ENCODE measurements around the gene TCERG1L. TPM values are rescaled to one million over a fixed set of nuclear protein-coding genes. Genes with fewer than 3 reads are reported as not detected.

TCERG1L gene
- total RNA-seq, 1 donor from 2014 or later = not detected

GRCh38 chr10:131142517-131143380, 168.8 kb downstream of the TCERG1L start:
- H3K36me3 ChIP-seq = no peaks in the 10 kb centered on the region
- H3K4me3 ChIP-seq = no peak overlapping the region
- TF ChIP-seq CTCF (IDR thresholded peaks at IDR 0.05) = no peak
- TF ChIP-seq POLR2A (IDR thresholded peaks at IDR 0.05) = no peak
- no peak for TF ChIP-seq POLR2AphosphoS5 (IDR thresholded peaks at IDR 0.05; ENCODE audit: insufficient read depth in 1 of 2, low read depth in 1 of 2)
- intact Hi-C loops (cut with DNase I) = no loop called here
- no peaks in the 10 kb centered on the region for H3K9me3 ChIP-seq
- no peak for DNase-seq (ENCODE audit: extremely low spot score in 2 of 2)
- H3K27me3 ChIP-seq = no peaks in the 10 kb centered on the region
- no peak overlapping the region for H3K27ac ChIP-seq
- H3K4me1 ChIP-seq = peaks cover 7% of the 10 kb centered on the region

- Histone ChIP-seq H3K27me3 (no peaks in the 10 kb centered on the region), H3K9me3 (no peaks in the 10 kb centered on the region), H3K4me3 (no peak overlapping the region), H3K27ac (no peak overlapping the region), H3K36me3 (no peaks in the 10 kb centered on the region), H3K4me1 (peaks cover 7% of the 10 kb centered on the region)
- DNase-seq (ENCODE audit: extremely low spot score in 2 of 2) = no peak
- intact Hi-C loops (cut with DNase I) = no loop called here
- TF ChIP-seq CTCF (IDR thresholded peaks at IDR 0.05) (no peak), POLR2A (IDR thresholded peaks at IDR 0.05) (no peak), POLR2AphosphoS5 (IDR thresholded peaks at IDR 0.05; ENCODE audit: insufficient read depth in 1 of 2, low read depth in 1 of 2) (no peak)
Observed at GRCh38 chr10:131141645-131142516, 169.6 kb downstream of the TCERG1L start.

GRCh38 chr10:131141207-131141606, 170.3 kb downstream of the TCERG1L start:
- Histone ChIP-seq H3K27me3 (no peaks in the 10 kb centered on the region), H3K27ac (no peak overlapping the region), H3K9me3 (no peaks in the 10 kb centered on the region), H3K4me3 (no peak overlapping the region), H3K4me1 (peaks cover 7% of the 10 kb centered on the region), H3K36me3 (no peaks in the 10 kb centered on the region)
- TF ChIP-seq POLR2A (IDR thresholded peaks at IDR 0.05) (no peak), CTCF (IDR thresholded peaks at IDR 0.05) (no peak), POLR2AphosphoS5 (IDR thresholded peaks at IDR 0.05; ENCODE audit: insufficient read depth in 1 of 2, low read depth in 1 of 2) (no peak)
- no peak for DNase-seq (ENCODE audit: extremely low spot score in 2 of 2)
- intact Hi-C loops (cut with DNase I) = no loop called here

- DNase-seq (ENCODE audit: extremely low spot score in 2 of 2) = no peak
- no peaks in the 10 kb centered on the region for H3K36me3 ChIP-seq
- peaks cover 7% of the 10 kb centered on the region for H3K4me1 ChIP-seq
- H3K27ac ChIP-seq = no peak overlapping the region
- intact Hi-C loops (cut with DNase I) = no loop called here
- H3K9me3 ChIP-seq = no peaks in the 10 kb centered on the region
- H3K4me3 ChIP-seq = no peak overlapping the region
- TF ChIP-seq POLR2A (IDR thresholded peaks at IDR 0.05) = no peak
- TF ChIP-seq POLR2AphosphoS5 (IDR thresholded peaks at IDR 0.05; ENCODE audit: insufficient read depth in 1 of 2, low read depth in 1 of 2) = no peak
- TF ChIP-seq CTCF (IDR thresholded peaks at IDR 0.05) = no peak
- H3K27me3 ChIP-seq = no peaks in the 10 kb centered on the region
Observed at GRCh38 chr10:131140606-131141005, 170.9 kb downstream of the TCERG1L start.
